Osteocyte (in vitro differentiated cells): ENCODE measurements around the gene ZFP69. TPM values are rescaled to one million over a fixed set of nuclear protein-coding genes. Genes with fewer than 3 reads are reported as not detected.
A peak's percentile ranks its signal among the peaks of the same experiment; 100 is the strongest.
"Not testable (repeated sequence)": the region's sequence is repeated elsewhere in the genome, so short reads cannot be mapped to it uniquely, and the experiment has no call there.

Experiments used
- DNase-seq: peaks from one replicate; pipeline ENCODE4 v3.0.0; 2021; ENCODE audit warnings: mixed read lengths; ENCODE audit not compliant: unreplicated experiment; ENCODE audit errors: extremely low spot score
- H3K27ac Mint-ChIP-seq: one replicate; pipeline ENCODE4 v1.8.0; 2021; ENCODE audit warnings: mild to moderate bottlenecking, mixed read lengths; ENCODE audit not compliant: unreplicated experiment
- H3K27me3 Mint-ChIP-seq: one replicate; pipeline ENCODE4 v1.8.0; 2021; ENCODE audit warnings: mixed read lengths; ENCODE audit not compliant: unreplicated experiment
- H3K36me3 Mint-ChIP-seq: one replicate; pipeline ENCODE4 v1.8.0; 2021; ENCODE audit warnings: mixed read lengths; ENCODE audit not compliant: unreplicated experiment
- H3K4me1 Mint-ChIP-seq: one replicate; pipeline ENCODE4 v1.8.0; 2021; ENCODE audit warnings: mixed read lengths; ENCODE audit not compliant: unreplicated experiment
- H3K4me3 Mint-ChIP-seq: one replicate; pipeline ENCODE4 v1.8.0; 2021; ENCODE audit warnings: mild to moderate bottlenecking, moderate library complexity, mixed read lengths; ENCODE audit not compliant: unreplicated experiment
- H3K9me3 Mint-ChIP-seq: one replicate; pipeline ENCODE4 v1.8.0; 2021; ENCODE audit warnings: mixed read lengths; ENCODE audit not compliant: unreplicated experiment
- total RNA-seq: library from RNA; stranded (reverse); gene quantifications from 2 replicates; pipeline ENCODE4 v1.2.1, GENCODE V29; 2021
- TF ChIP-seq, protein P1 (sequence below): fragments of 200-600 bp; sonication (generic); IDR thresholded peaks from 2 replicates; pipeline ENCODE4 v1.5.0; 2021; ENCODE audit warnings: antibody characterized with exemption, mild to moderate bottlenecking, moderate library complexity

ZFP69 gene
- total RNA-seq, 1 donor from 2014 or later = 4.9 TPM

GRCh38 chr1:40478276-40478675 is 1.2 kb downstream of the ZFP69 start:
- Mint-ChIP-seq H3K36me3 (peaks cover 25% of the 10 kb centered on the region), H3K27ac (peak overlapping the region; percentile 54), H3K4me3 (peak overlapping the region; percentile 83), H3K4me1 (peaks cover 16% of the 10 kb centered on the region), H3K9me3 (peaks cover 21% of the 10 kb centered on the region), H3K27me3 (no peaks in the 10 kb centered on the region)
- TF ChIP-seq, protein P1, sequence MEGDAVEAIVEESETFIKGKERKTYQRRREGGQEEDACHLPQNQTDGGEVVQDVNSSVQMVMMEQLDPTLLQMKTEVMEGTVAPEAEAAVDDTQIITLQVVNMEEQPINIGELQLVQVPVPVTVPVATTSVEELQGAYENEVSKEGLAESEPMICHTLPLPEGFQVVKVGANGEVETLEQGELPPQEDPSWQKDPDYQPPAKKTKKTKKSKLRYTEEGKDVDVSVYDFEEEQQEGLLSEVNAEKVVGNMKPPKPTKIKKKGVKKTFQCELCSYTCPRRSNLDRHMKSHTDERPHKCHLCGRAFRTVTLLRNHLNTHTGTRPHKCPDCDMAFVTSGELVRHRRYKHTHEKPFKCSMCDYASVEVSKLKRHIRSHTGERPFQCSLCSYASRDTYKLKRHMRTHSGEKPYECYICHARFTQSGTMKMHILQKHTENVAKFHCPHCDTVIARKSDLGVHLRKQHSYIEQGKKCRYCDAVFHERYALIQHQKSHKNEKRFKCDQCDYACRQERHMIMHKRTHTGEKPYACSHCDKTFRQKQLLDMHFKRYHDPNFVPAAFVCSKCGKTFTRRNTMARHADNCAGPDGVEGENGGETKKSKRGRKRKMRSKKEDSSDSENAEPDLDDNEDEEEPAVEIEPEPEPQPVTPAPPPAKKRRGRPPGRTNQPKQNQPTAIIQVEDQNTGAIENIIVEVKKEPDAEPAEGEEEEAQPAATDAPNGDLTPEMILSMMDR = no peak
- no peak for DNase-seq

- Mint-ChIP-seq H3K36me3 (peaks cover 29% of the 10 kb centered on the region), H3K27me3 (no peaks in the 10 kb centered on the region), H3K27ac (no peak overlapping the region), H3K9me3 (peaks cover 15% of the 10 kb centered on the region), H3K4me1 (peaks cover 16% of the 10 kb centered on the region), H3K4me3 (no peak overlapping the region)
- DNase-seq = no peak
- TF ChIP-seq, protein P1 = no peak
These were observed 2.1 kb downstream of the ZFP69 start for GRCh38 chr1:40479156-40479555.

GRCh38 chr1:40495315-40495903 is 18.3 kb downstream of the ZFP69 start:
- H3K27ac Mint-ChIP-seq = no peak overlapping the region
- H3K27me3 Mint-ChIP-seq = no peaks in the 10 kb centered on the region
- no peak for DNase-seq
- H3K4me3 Mint-ChIP-seq = no peak overlapping the region
- TF ChIP-seq, protein P1 = no peak
- H3K4me1 Mint-ChIP-seq = no peaks in the 10 kb centered on the region
- H3K36me3 Mint-ChIP-seq = peaks cover 72% of the 10 kb centered on the region
- H3K9me3 Mint-ChIP-seq = peaks cover 50% of the 10 kb centered on the region

- not testable (repeated sequence) for DNase-seq, H3K4me3 Mint-ChIP-seq, H3K4me1 Mint-ChIP-seq, H3K27me3 Mint-ChIP-seq, H3K27ac Mint-ChIP-seq
- H3K36me3 Mint-ChIP-seq = peaks cover 44% of the 10 kb centered on the region
- peaks cover 37% of the 10 kb centered on the region for H3K9me3 Mint-ChIP-seq
These were observed 25.6 kb downstream of the ZFP69 start for GRCh38 chr1:40502651-40503050.

DNA sequence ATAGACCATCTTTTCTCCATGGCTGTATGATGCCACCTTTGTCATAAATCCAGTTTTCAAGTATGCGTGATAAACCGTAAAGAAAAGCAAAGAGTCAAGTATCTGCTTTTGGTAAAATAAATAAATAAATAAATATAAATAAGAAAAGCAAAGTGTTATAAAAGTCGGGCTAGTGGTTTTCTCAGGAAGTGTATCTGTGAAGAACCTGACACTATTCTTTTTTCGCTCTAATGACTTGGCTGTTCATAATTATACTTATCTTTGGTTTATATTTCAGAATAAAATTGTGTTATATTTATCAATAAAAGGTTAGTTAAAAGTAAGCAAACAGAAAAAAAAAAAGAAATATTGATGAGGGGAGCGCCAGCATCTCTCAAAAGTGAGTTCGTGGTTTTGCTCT is 30.9 kb downstream of the ZFP69 start:
- Mint-ChIP-seq H3K27me3 (no peaks in the 10 kb centered on the region), H3K36me3 (peaks cover 31% of the 10 kb centered on the region), H3K27ac (peak overlapping the region; percentile 88), H3K4me1 (peaks cover 13% of the 10 kb centered on the region), H3K4me3 (peak overlapping the region; percentile 88), H3K9me3 (peaks cover 27% of the 10 kb centered on the region)
- TF ChIP-seq, protein P1 = no peak
- no peak for DNase-seq
